ENCODE data around the gene GOLGB1. TPM values are rescaled to one million over a fixed set of nuclear protein-coding genes. Genes with fewer than 3 reads are reported as not detected.

Gene GOLGB1
- total RNA-seq, 1 experiment from 2014 or later: 26.5 TPM

- H3K9me2 ChIP-seq (replicated peaks; ENCODE audit: insufficient read depth, low read length): no peaks in the 10 kb centered on the region
- no peak overlapping the region for H3K4me2 ChIP-seq (ENCODE audit: low read depth, low read length, poor library complexity, severe bottlenecking)
- H3K79me2 ChIP-seq (ENCODE audit: low read length): peaks cover 9% of the 10 kb centered on the region; the same call in 1 of the 2 replicates
- no peaks in the 10 kb centered on the region for H3K27me3 ChIP-seq (ENCODE audit: low read length)
- H3K9me3 ChIP-seq (ENCODE audit: low read length): no peaks in the 10 kb centered on the region
- no peak overlapping the region for H3K9ac ChIP-seq (ENCODE audit: low read length)
- H3K4me1 ChIP-seq (ENCODE audit: low read length): peaks cover 10% of the 10 kb centered on the region
- peaks cover 62% of the 10 kb centered on the region for H3K36me3 ChIP-seq (ENCODE audit: insufficient read depth, low read length)
- H2AFZ ChIP-seq (ENCODE audit: low read length): no peak overlapping the region
- no peak overlapping the region for H3K4me3 ChIP-seq (ENCODE audit: low read length)
- no peak overlapping the region for H3K27ac ChIP-seq (ENCODE audit: low read length)
- no peak for DNase-seq
- H4K20me1 ChIP-seq (ENCODE audit: insufficient read depth, low read depth, low read length): no peaks in the 10 kb centered on the region
These were observed 30.1 kb downstream of the GOLGB1 start for GRCh38 chr3:121719423-121719822.

DNA sequence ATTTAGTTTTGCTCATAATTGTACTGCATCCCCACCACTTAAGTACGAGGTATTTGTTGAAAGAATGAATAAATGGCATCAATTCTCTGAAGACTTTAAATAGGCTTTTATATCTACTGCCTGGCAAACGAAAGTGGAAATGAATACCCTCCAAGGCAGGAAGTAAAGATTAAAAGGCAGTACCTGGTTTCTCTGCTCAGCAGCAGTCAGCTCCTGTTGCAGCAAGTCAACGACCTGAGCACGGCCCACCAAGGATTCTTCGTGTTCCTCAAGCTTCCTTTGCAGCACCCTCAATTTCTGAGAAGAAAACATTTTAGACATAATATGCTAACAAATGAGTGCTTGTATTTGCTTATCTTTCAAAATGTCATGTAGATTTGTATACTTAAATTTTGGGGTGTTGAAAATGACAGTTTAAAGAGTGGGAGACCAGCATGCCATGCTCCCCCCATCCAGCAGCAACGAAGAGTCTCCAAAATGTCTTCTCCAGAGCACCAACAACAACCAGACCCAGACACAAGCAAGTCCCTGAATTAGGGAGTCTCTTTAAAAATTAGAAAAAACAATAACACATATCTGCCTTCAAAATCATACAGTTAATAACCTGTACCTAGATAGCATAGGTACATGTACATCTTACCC lies 31.2 kb downstream of the GOLGB1 start:
- H4K20me1 ChIP-seq (ENCODE audit: insufficient read depth, low read depth, low read length): no peaks in the 10 kb centered on the region
- H3K36me3 ChIP-seq (ENCODE audit: insufficient read depth, low read length): peaks cover 60% of the 10 kb centered on the region; the same call in 1 of the 2 replicates
- no peak overlapping the region for H3K4me3 ChIP-seq (ENCODE audit: low read length)
- no peaks in the 10 kb centered on the region for H3K9me3 ChIP-seq (ENCODE audit: low read length)
- H3K27ac ChIP-seq (ENCODE audit: low read length): no peak overlapping the region
- H3K27me3 ChIP-seq (ENCODE audit: low read length): no peaks in the 10 kb centered on the region
- H3K4me2 ChIP-seq (ENCODE audit: low read depth, low read length, poor library complexity, severe bottlenecking): no peak overlapping the region
- H2AFZ ChIP-seq (ENCODE audit: low read length): no peak overlapping the region
- H3K4me1 ChIP-seq (ENCODE audit: low read length): peaks cover 10% of the 10 kb centered on the region
- no peak for DNase-seq
- peaks cover 6% of the 10 kb centered on the region; the same call in 1 of the 2 replicates for H3K79me2 ChIP-seq (ENCODE audit: low read length)
- no peak overlapping the region for H3K9ac ChIP-seq (ENCODE audit: low read length)
- H3K9me2 ChIP-seq (replicated peaks; ENCODE audit: insufficient read depth, low read length): no peaks in the 10 kb centered on the region

DNA sequence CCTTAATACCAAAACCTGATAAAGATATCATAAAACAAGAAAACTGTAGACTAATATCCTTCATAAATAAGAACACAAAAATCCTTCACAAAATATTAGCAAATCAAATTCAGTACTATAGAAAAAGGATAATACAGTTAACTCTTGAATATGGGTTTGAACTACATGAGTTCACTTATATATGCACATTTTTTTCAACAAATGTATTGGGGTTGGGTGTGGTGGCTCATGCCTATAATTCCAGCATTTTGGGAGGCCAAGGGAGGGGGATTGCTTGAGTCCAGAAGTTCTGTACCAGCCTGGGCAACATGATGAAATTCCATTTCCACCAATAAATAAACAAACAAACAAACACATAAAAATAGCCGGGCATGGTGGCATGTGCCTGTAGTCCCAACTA lies 39.2 kb downstream of the GOLGB1 start:
- Histone ChIP-seq H3K4me1 (ENCODE audit: low read length) (no peaks in the 10 kb centered on the region), H3K36me3 (ENCODE audit: insufficient read depth, low read length) (peaks cover 22% of the 10 kb centered on the region; the same call in 1 of the 2 replicates), H3K4me3 (ENCODE audit: low read length) (no peak overlapping the region), H3K79me2 (ENCODE audit: low read length) (peaks cover 14% of the 10 kb centered on the region; the same call in 1 of the 2 replicates), H3K4me2 (ENCODE audit: low read depth, low read length, poor library complexity, severe bottlenecking) (no peak overlapping the region), H4K20me1 (ENCODE audit: insufficient read depth, low read depth, low read length) (no peaks in the 10 kb centered on the region), H3K9me3 (ENCODE audit: low read length) (no peaks in the 10 kb centered on the region), H2AFZ (ENCODE audit: low read length) (no peak overlapping the region), H3K9ac (ENCODE audit: low read length) (no peak overlapping the region), H3K27ac (ENCODE audit: low read length) (no peak overlapping the region), H3K9me2 (replicated peaks; ENCODE audit: insufficient read depth, low read length) (no peaks in the 10 kb centered on the region), H3K27me3 (ENCODE audit: low read length) (no peaks in the 10 kb centered on the region)
- DNase-seq: no peak

DNA sequence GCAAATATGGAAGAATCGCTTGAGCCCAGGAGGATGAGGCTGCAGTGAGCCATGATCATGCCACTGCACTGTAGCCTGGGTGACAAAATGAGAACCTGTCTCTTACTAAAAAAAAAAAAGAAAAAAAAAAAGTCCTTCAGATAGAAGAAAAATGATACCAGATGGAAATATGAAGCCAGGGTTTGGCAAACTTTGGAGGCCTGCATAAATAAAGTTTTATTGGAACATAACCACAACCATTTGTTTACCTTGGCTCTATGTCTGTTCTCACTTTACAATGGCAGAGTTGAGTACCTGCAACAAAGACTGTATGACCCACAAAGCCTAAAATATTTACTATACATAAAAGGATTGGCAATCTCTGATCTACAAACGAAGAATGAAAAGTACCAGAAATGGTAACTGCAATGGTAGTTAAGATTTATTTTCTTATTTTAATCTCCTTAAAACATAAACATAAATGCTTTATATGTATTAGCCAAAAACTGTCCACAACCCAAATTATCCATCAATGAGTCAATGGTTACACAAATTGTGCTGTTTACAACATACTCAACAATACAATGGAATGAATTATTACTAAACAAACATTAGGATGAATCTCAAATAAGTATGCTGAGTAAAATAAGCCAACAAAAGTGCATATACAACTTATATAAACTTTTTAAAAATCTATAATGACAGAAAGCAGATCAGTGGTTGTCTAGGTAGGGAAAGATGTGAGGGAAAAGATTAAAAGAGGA lies 41.8 kb downstream of the GOLGB1 start:
- Histone ChIP-seq H3K36me3 (ENCODE audit: insufficient read depth, low read length) (peaks cover 7% of the 10 kb centered on the region; the same call in 1 of the 2 replicates), H3K4me1 (ENCODE audit: low read length) (no peaks in the 10 kb centered on the region), H3K9me2 (replicated peaks; ENCODE audit: insufficient read depth, low read length) (no peaks in the 10 kb centered on the region), H3K79me2 (ENCODE audit: low read length) (peaks cover 32% of the 10 kb centered on the region; the same call in 1 of the 2 replicates), H3K4me3 (ENCODE audit: low read length) (no peak overlapping the region), H3K9ac (ENCODE audit: low read length) (no peak overlapping the region), H2AFZ (ENCODE audit: low read length) (no peak overlapping the region), H4K20me1 (ENCODE audit: insufficient read depth, low read depth, low read length) (no peaks in the 10 kb centered on the region), H3K9me3 (ENCODE audit: low read length) (no peaks in the 10 kb centered on the region), H3K4me2 (ENCODE audit: low read depth, low read length, poor library complexity, severe bottlenecking) (no peak overlapping the region), H3K27me3 (ENCODE audit: low read length) (no peaks in the 10 kb centered on the region), H3K27ac (ENCODE audit: low read length) (no peak overlapping the region)
- no peak for DNase-seq

- Histone ChIP-seq H3K9ac (ENCODE audit: low read length) (no peak overlapping the region), H3K4me2 (ENCODE audit: low read depth, low read length, poor library complexity, severe bottlenecking) (no peak overlapping the region), H3K36me3 (ENCODE audit: insufficient read depth, low read length) (peaks cover 12% of the 10 kb centered on the region; the same call in 1 of the 2 replicates), H3K9me3 (ENCODE audit: low read length) (no peaks in the 10 kb centered on the region), H3K9me2 (replicated peaks; ENCODE audit: insufficient read depth, low read length) (no peaks in the 10 kb centered on the region), H3K27ac (ENCODE audit: low read length) (no peak overlapping the region), H3K27me3 (ENCODE audit: low read length) (no peaks in the 10 kb centered on the region), H3K4me1 (ENCODE audit: low read length) (peaks cover 6% of the 10 kb centered on the region), H3K4me3 (ENCODE audit: low read length) (no peak overlapping the region), H4K20me1 (ENCODE audit: insufficient read depth, low read depth, low read length) (no peaks in the 10 kb centered on the region), H2AFZ (ENCODE audit: low read length) (no peak overlapping the region), H3K79me2 (ENCODE audit: low read length) (peaks cover 38% of the 10 kb centered on the region; the same call in 1 of the 2 replicates)
- no peak for DNase-seq
These were observed 44.0 kb downstream of the GOLGB1 start for GRCh38 chr3:121705541-121705940.

GRCh38 chr3:121703973-121704372 lies 45.6 kb downstream of the GOLGB1 start:
- peaks cover 14% of the 10 kb centered on the region; the same call in 1 of the 2 replicates for H3K36me3 ChIP-seq (ENCODE audit: insufficient read depth, low read length)
- no peak overlapping the region for H3K27ac ChIP-seq (ENCODE audit: low read length)
- DNase-seq: no peak
- no peaks in the 10 kb centered on the region for H3K9me3 ChIP-seq (ENCODE audit: low read length)
- H3K4me3 ChIP-seq (ENCODE audit: low read length): no peak overlapping the region
- no peak overlapping the region for H2AFZ ChIP-seq (ENCODE audit: low read length)
- H3K4me1 ChIP-seq (ENCODE audit: low read length): peaks cover 20% of the 10 kb centered on the region
- H3K9me2 ChIP-seq (replicated peaks; ENCODE audit: insufficient read depth, low read length): no peaks in the 10 kb centered on the region
- no peaks in the 10 kb centered on the region for H3K27me3 ChIP-seq (ENCODE audit: low read length)
- no peak overlapping the region for H3K9ac ChIP-seq (ENCODE audit: low read length)
- peaks cover 33% of the 10 kb centered on the region; the same call in 1 of the 2 replicates for H3K79me2 ChIP-seq (ENCODE audit: low read length)
- no peaks in the 10 kb centered on the region for H4K20me1 ChIP-seq (ENCODE audit: insufficient read depth, low read depth, low read length)
- H3K4me2 ChIP-seq (ENCODE audit: low read depth, low read length, poor library complexity, severe bottlenecking): no peak overlapping the region

- peaks cover 27% of the 10 kb centered on the region; the same call in 1 of the 2 replicates for H3K36me3 ChIP-seq (ENCODE audit: insufficient read depth, low read length)
These were observed 50.6 kb downstream of the GOLGB1 start for GRCh38 chr3:121698901-121699300.

GRCh38 chr3:121698476-121698875 lies 51.1 kb downstream of the GOLGB1 start:
- H3K9ac ChIP-seq (ENCODE audit: low read length): no peak overlapping the region
- no peaks in the 10 kb centered on the region for H3K9me3 ChIP-seq (ENCODE audit: low read length)
- H3K4me3 ChIP-seq (ENCODE audit: low read length): no peak overlapping the region
- peaks cover 27% of the 10 kb centered on the region; the same call in 1 of the 2 replicates for H3K36me3 ChIP-seq (ENCODE audit: insufficient read depth, low read length)
- peaks cover 20% of the 10 kb centered on the region for H3K4me1 ChIP-seq (ENCODE audit: low read length)
- H3K9me2 ChIP-seq (replicated peaks; ENCODE audit: insufficient read depth, low read length): no peaks in the 10 kb centered on the region
- peaks cover 10% of the 10 kb centered on the region; the same call in 1 of the 2 replicates for H3K79me2 ChIP-seq (ENCODE audit: low read length)
- no peak for DNase-seq
- no peaks in the 10 kb centered on the region for H4K20me1 ChIP-seq (ENCODE audit: insufficient read depth, low read depth, low read length)
- no peak overlapping the region for H3K4me2 ChIP-seq (ENCODE audit: low read depth, low read length, poor library complexity, severe bottlenecking)
- no peak overlapping the region for H2AFZ ChIP-seq (ENCODE audit: low read length)
- H3K27me3 ChIP-seq (ENCODE audit: low read length): no peaks in the 10 kb centered on the region
- H3K27ac ChIP-seq (ENCODE audit: low read length): no peak overlapping the region

More at GRCh38 chr3:121698901-121699300, 50.6 kb downstream of the GOLGB1 start:
- Histone ChIP-seq H3K4me3 (ENCODE audit: low read length) (no peak overlapping the region), H3K27me3 (ENCODE audit: low read length) (no peaks in the 10 kb centered on the region), H3K79me2 (ENCODE audit: low read length) (peaks cover 14% of the 10 kb centered on the region; the same call in 1 of the 2 replicates), H3K4me2 (ENCODE audit: low read depth, low read length, poor library complexity, severe bottlenecking) (no peak overlapping the region), H3K9me2 (replicated peaks; ENCODE audit: insufficient read depth, low read length) (no peaks in the 10 kb centered on the region), H3K9ac (ENCODE audit: low read length) (no peak overlapping the region), H3K4me1 (ENCODE audit: low read length) (peaks cover 20% of the 10 kb centered on the region), H4K20me1 (ENCODE audit: insufficient read depth, low read depth, low read length) (no peaks in the 10 kb centered on the region), H3K27ac (ENCODE audit: low read length) (no peak overlapping the region), H2AFZ (ENCODE audit: low read length) (no peak overlapping the region), H3K9me3 (ENCODE audit: low read length) (no peaks in the 10 kb centered on the region)
- DNase-seq: no peak
